ENCODE results near the gene OR1C1.

OR1C1 gene

DNA sequence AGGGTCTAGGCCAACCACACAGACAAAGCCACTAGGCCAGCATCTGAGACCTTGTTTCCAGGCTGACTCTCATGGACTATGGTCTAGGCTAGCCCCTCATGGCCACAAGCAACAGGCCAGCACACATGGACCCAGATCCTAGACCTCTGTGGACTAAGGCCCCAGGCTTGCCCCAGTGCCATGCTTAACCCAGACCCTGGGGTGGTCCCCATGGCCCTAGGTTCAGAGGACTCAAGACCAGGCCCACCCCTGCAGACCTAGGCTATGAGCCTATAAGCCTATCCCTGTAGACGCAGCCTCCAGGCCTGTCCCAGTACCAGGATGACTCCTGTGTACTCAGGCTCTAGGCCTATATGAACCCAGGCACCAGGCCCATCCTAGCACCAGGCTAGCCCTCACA, 10.5 kb downstream of the OR1C1 start:
- Histone ChIP-seq H3K4me3 (replicated peaks; ENCODE audit: insufficient read depth, low read length) (no peak overlapping the region), H3K27me3 (ENCODE audit: insufficient read depth, poor library complexity, severe bottlenecking) (no peaks in the 10 kb centered on the region), H3K27ac (replicated peaks) (no peak overlapping the region)
- no peak for DNase-seq (ENCODE audit: low read depth in 1 of 2, low spot score in 1 of 2)
- TF ChIP-seq GABPA (IDR thresholded peaks at IDR 0.05; ENCODE audit: low read depth) (no peak), SPI1 (IDR thresholded peaks at IDR 0.05; ENCODE audit: borderline replicate concordance, low read depth) (no peak), POLR2AphosphoS5 (IDR thresholded peaks at IDR 0.05; ENCODE audit: low read depth) (no peak), CTCF (IDR thresholded peaks at IDR 0.05; ENCODE audit: insufficient read depth, low read length) (no peak), REST (IDR thresholded peaks at IDR 0.05; ENCODE audit: insufficient replicate concordance, low read depth) (no peak)

DNA sequence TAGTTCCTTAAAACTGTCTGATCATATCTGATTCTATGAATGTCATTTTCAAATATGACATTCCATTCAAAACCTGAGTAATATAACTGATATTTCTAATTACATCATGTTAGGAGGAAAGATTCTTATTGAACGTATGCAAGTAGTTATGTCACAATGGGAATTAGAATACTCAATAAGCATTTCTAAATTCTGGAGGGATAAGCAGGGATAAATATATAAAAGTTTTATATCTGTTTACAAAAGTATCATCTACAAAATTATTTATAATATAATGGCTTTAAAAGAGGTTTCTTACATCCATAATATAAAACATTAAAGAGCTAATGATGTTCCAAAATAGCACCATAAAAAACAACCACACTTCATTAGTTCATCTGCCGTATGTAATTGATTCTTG, 12.3 kb downstream of the OR1C1 start, which contains the start of gene OR14A2:
OR14A2 (minus strand) TSS at position 101 of the 400 bp plus-strand sequence.
- Histone ChIP-seq H3K27me3 (ENCODE audit: insufficient read depth, poor library complexity, severe bottlenecking) (no peaks in the 10 kb centered on the region), H3K27ac (replicated peaks) (no peak within 1 kb of the TSS), H3K4me3 (replicated peaks; ENCODE audit: insufficient read depth, low read length) (no peak within 1 kb of the TSS)
- DNase-seq (ENCODE audit: low read depth in 1 of 2, low spot score in 1 of 2): no peak
- TF ChIP-seq POLR2AphosphoS5 (IDR thresholded peaks at IDR 0.05; ENCODE audit: low read depth) (no peak), CTCF (IDR thresholded peaks at IDR 0.05; ENCODE audit: insufficient read depth, low read length) (no peak), GABPA (IDR thresholded peaks at IDR 0.05; ENCODE audit: low read depth) (no peak), SPI1 (IDR thresholded peaks at IDR 0.05; ENCODE audit: borderline replicate concordance, low read depth) (no peak), REST (IDR thresholded peaks at IDR 0.05; ENCODE audit: insufficient replicate concordance, low read depth) (no peak)

- Histone ChIP-seq H3K27me3 (ENCODE audit: insufficient read depth, poor library complexity, severe bottlenecking) (no peaks in the 10 kb centered on the region), H3K4me3 (replicated peaks; ENCODE audit: insufficient read depth, low read length) (no peak overlapping the region), H3K27ac (replicated peaks) (no peak overlapping the region)
- TF ChIP-seq POLR2AphosphoS5 (IDR thresholded peaks at IDR 0.05; ENCODE audit: low read depth) (no peak), GABPA (IDR thresholded peaks at IDR 0.05; ENCODE audit: low read depth) (no peak), CTCF (IDR thresholded peaks at IDR 0.05; ENCODE audit: insufficient read depth, low read length) (no peak), SPI1 (IDR thresholded peaks at IDR 0.05; ENCODE audit: borderline replicate concordance, low read depth) (no peak), REST (IDR thresholded peaks at IDR 0.05; ENCODE audit: insufficient replicate concordance, low read depth) (no peak)
- no peak for DNase-seq (ENCODE audit: low read depth in 1 of 2, low spot score in 1 of 2)
Measured at GRCh38 chr1:247747616-247748015, 12.7 kb downstream of the OR1C1 start.

Measured in HL-60 (cell line).